RWPE2 (cell line): Measurements from ENCODE around the gene SUCLG2.

ENCODE experiments used
- ATAC-seq: fragments of 200-7000 bp; cut with Tn5 transposase; 3 replicates; pipeline ENCODE4 v1.9.1; 2021; ENCODE audit warnings: low read depth
- DNase-seq: peaks from one replicate; pipeline ENCODE4 v3.0.0-alpha.2; 2020; ENCODE audit warnings: low spot score
- H3K27ac ChIP-seq: fragments of 450-650 bp; 2 replicates; pipeline ENCODE4 v1.5.1; 2017; ENCODE audit warnings: mild to moderate bottlenecking; ENCODE audit not compliant: poor library complexity, severe bottlenecking
- H3K27me3 ChIP-seq: fragments of 250-450 bp; sonication (Bioruptor Pico); 2 replicates; pipeline ENCODE4 v1.5.1; 2021; ENCODE audit warnings: mild to moderate bottlenecking, moderate library complexity; ENCODE audit not compliant: insufficient read depth, poor library complexity, severe bottlenecking
- H3K36me3 ChIP-seq: fragments of 250-450 bp; sonication (Bioruptor Pico); 2 replicates; pipeline ENCODE4 v1.5.1; 2020; ENCODE audit warnings: low read depth, mild to moderate bottlenecking, moderate library complexity
- H3K4me1 ChIP-seq: fragments of 250-450 bp; sonication (Bioruptor Pico); 2 replicates; pipeline ENCODE4 v1.5.1; 2021; ENCODE audit warnings: mild to moderate bottlenecking, moderate library complexity; ENCODE audit not compliant: insufficient read depth, poor library complexity, severe bottlenecking
- H3K4me3 ChIP-seq: fragments of 250-450 bp; sonication (Bioruptor Pico); 2 replicates; pipeline ENCODE4 v1.5.1; 2021; ENCODE audit warnings: mild to moderate bottlenecking, moderate library complexity; ENCODE audit not compliant: severe bottlenecking
- H3K9me3 ChIP-seq: fragments of 250-450 bp; sonication (Bioruptor Pico); 2 replicates; pipeline ENCODE4 v1.5.1; 2021; ENCODE audit warnings: mild to moderate bottlenecking, moderate library complexity; ENCODE audit not compliant: severe bottlenecking
- TF ChIP-seq, protein P1 (sequence below): fragments of 450-650 bp; IDR thresholded peaks from one replicate; pipeline ENCODE4 v1.5.1; 2017; ENCODE audit warnings: mild to moderate bottlenecking, moderate library complexity; ENCODE audit not compliant: poor library complexity, severe bottlenecking

The SUCLG2 gene

DNA sequence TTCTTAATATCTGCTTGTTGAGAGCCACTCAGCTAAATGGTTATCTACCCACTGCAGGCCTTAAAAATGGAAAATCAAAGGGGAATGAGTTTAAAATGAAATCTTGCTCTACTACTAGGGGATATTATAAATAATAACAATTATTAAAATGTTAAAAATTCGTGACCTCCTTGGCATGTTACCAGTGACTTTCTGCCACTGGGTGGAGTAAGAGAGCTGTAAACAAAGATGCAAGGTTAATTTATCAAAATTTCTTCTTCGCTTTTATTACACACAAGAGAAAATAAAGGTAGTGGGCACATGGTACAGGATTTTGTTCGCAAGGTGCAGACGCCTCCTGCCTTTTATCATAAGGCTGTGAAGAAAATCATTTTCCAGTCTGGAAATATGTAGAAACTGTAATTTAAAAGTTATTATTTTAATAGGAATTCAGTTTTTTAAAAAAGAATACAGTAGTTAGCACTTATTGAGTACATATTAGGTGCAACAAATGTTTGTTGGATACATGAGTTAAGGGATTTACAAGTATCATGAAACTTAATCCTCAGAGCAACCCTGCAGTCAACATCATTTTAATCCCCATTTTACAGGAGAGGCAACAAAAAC lies 272.6 kb downstream of the SUCLG2 start:
- DNase-seq (no peak), ATAC-seq (no peak)
- Histone ChIP-seq H3K4me3 (no peak overlapping the region), H3K4me1 (no peaks in the 10 kb centered on the region), H3K36me3 (no peaks in the 10 kb centered on the region), H3K27me3 (no peaks in the 10 kb centered on the region), H3K27ac (no peak overlapping the region), H3K9me3 (no peaks in the 10 kb centered on the region)
- TF ChIP-seq, protein P1, sequence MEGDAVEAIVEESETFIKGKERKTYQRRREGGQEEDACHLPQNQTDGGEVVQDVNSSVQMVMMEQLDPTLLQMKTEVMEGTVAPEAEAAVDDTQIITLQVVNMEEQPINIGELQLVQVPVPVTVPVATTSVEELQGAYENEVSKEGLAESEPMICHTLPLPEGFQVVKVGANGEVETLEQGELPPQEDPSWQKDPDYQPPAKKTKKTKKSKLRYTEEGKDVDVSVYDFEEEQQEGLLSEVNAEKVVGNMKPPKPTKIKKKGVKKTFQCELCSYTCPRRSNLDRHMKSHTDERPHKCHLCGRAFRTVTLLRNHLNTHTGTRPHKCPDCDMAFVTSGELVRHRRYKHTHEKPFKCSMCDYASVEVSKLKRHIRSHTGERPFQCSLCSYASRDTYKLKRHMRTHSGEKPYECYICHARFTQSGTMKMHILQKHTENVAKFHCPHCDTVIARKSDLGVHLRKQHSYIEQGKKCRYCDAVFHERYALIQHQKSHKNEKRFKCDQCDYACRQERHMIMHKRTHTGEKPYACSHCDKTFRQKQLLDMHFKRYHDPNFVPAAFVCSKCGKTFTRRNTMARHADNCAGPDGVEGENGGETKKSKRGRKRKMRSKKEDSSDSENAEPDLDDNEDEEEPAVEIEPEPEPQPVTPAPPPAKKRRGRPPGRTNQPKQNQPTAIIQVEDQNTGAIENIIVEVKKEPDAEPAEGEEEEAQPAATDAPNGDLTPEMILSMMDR, result peak; percentile 85

DNA sequence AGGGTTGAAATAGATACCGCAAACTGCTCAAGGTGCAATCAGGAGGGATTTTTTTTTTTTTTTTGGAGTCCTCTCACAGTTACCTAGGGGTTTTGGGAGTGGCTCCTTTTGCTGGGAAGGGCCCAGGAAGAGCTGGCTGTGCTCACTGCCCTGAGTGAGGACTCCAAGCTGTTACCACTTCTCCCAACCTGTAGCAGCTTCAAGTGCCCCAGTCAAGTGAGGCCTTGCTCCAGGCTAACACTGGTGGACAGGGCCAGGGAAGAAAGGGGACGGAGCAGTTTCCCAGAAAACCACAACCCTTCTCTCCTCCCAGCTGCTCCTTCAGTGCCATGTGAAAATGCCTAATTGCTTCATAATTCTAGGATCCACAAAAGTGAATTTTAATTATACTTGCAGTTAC lies 274.3 kb downstream of the SUCLG2 start:
- Histone ChIP-seq H3K36me3 (no peaks in the 10 kb centered on the region), H3K27ac (no peak overlapping the region), H3K4me3 (no peak overlapping the region), H3K4me1 (no peaks in the 10 kb centered on the region), H3K27me3 (no peaks in the 10 kb centered on the region), H3K9me3 (no peaks in the 10 kb centered on the region)
- no peak for DNase-seq
- ATAC-seq, result no peak
- TF ChIP-seq, protein P1, result no peak

DNA sequence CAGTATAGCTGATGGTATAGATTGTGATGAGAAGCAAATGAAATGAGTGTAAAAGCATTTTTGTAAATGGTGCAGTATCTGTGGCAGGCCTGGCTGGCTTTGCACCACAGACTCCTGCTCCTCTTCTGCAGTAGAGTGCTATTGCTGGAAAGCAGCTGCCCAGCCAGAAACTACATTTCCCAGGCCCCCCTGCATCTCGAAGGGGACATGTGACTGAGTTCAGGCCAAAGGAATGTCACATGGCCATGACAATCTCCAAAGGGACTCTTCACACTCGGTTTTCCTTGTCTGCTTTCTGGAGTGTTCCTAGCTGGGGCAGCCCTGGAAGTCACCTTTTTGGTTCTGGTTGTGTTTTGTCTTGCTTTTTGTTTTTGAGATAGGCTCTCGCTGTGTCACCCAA lies 277.1 kb downstream of the SUCLG2 start:
- H3K4me1 ChIP-seq, result no peaks in the 10 kb centered on the region
- DNase-seq, result no peak
- H3K27me3 ChIP-seq, result no peaks in the 10 kb centered on the region
- no peaks in the 10 kb centered on the region for H3K9me3 ChIP-seq
- H3K36me3 ChIP-seq, result no peaks in the 10 kb centered on the region
- H3K4me3 ChIP-seq, result no peak overlapping the region
- ATAC-seq, result no peak
- no peak overlapping the region for H3K27ac ChIP-seq
- TF ChIP-seq, protein P1, result no peak

DNA sequence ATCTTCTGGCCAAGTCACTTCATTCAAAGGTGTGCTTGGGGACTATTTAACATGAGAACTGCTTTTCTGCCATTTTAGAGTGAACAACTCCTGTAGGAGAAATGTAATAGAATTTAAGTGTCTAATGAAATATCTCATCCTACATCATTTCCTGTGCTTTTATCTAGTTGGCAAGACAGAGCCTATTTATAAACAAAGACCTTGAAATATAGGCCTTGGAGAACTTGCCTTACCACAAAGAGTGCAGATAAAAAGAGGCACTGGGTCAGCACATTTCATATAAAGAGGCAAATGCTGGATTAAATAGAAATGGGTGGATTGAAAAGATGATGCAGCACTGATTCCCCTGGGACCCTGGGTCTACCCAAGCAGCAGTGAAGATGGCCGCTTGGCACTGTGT lies 278.0 kb downstream of the SUCLG2 start:
- no peaks in the 10 kb centered on the region for H3K9me3 ChIP-seq
- no peak for ATAC-seq
- no peaks in the 10 kb centered on the region for H3K27me3 ChIP-seq
- TF ChIP-seq, protein P1, result no peak
- no peak overlapping the region for H3K4me3 ChIP-seq
- no peak for DNase-seq
- no peak overlapping the region for H3K27ac ChIP-seq
- no peaks in the 10 kb centered on the region for H3K36me3 ChIP-seq
- no peaks in the 10 kb centered on the region for H3K4me1 ChIP-seq

DNA sequence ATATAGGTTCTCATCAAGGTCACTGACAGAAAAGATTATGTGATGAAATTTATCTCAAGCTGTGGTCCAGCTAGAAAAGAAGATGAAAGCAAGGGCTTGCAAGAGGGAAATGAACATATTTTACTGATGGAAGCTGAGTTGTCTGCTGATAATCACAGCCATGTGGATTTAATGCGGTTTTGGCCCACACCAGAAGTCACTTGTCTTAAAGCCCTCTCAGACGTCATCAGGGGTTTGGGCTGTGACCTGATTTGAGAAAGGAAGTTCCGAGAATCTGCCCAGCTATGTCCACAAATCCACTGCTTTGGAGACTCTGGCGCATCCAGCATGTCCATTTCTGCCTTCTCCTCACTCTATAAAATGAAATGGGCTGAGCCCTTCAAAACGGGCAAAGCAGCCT lies 278.4 kb downstream of the SUCLG2 start:
- Histone ChIP-seq H3K9me3 (no peaks in the 10 kb centered on the region), H3K27me3 (no peaks in the 10 kb centered on the region), H3K4me1 (no peaks in the 10 kb centered on the region), H3K4me3 (no peak overlapping the region), H3K27ac (no peak overlapping the region), H3K36me3 (no peaks in the 10 kb centered on the region)
- TF ChIP-seq, protein P1, result no peak
- DNase-seq (no peak), ATAC-seq (no peak)
